Muscle layer of colon (tissue), 2 donors: ENCODE results near the gene MRPL43.

Experiments used
- H3K27ac ChIP-seq: one replicate; pipeline ENCODE4 v1.7.0; 2013; ENCODE audit warnings: low read depth, mild to moderate bottlenecking, low read length, moderate library complexity
- H3K27me3 ChIP-seq, 2 donors: one replicate each; pipeline ENCODE4 v1.7.0; 2013; ENCODE audit warnings: low read length in 2 of 2, mild to moderate bottlenecking in 2 of 2; ENCODE audit not compliant: insufficient read depth in 2 of 2, control insufficient read depth in 1 of 2
- H3K36me3 ChIP-seq: one replicate; pipeline ENCODE4 v1.7.0; 2013; ENCODE audit warnings: mild to moderate bottlenecking, low read length; ENCODE audit not compliant: insufficient read depth
- H3K4me1 ChIP-seq: one replicate; pipeline ENCODE4 v1.7.0; 2013; ENCODE audit warnings: mild to moderate bottlenecking, low read length; ENCODE audit not compliant: insufficient read depth
- H3K4me3 ChIP-seq, 2 donors: one replicate each; pipeline ENCODE4 v1.7.0; 2013; ENCODE audit warnings: low read length in 2 of 2, low read depth in 1 of 2, mild to moderate bottlenecking in 1 of 2, moderate library complexity in 1 of 2
- H3K9ac ChIP-seq: one replicate; pipeline ENCODE4 v1.7.0; 2013; ENCODE audit warnings: low read length
- H3K9me3 ChIP-seq: one replicate; pipeline ENCODE4 v1.7.0; 2013; ENCODE audit warnings: mild to moderate bottlenecking, low read length
- donor health status: abdominal sarcoma.
- donor health status: Adenocarcinoma of cecum.

The MRPL43 gene

DNA sequence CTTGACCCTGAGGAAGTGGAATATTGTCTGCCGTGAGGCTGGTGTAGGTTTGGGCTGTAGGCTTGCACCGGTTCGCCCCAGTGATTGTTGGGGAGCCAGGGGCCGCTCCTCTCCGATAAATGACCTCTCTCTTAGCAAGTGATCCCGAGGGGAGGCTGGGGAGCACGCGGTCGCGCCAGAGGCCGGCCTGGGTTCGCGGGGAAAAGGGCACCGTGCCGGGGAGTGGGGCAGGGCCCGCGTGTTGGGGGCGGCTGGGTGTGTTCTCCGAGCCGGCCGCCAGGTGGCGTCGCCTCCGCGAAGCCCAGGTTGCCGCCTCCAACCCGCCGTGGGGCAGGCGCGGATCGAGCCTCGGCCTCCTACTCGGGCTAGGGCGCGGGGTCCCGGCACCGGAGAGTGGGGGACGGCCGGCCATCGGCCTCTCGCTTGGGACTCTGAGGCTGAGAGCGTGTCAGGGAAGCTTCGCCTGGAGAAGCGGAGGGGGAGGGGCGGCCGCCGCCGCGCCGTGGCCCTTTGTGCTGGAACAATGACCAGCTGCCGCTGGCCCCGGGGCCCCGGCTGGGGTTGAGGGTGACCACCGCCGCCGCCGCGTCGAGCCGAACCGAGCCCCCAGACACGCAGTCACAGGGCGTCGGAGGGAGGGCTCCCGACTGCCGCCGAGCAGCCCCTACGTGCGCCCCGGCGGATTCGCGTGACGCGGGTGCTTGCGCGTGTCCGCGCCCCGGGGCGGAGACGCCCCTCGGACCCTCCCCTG, 11.9 kb upstream of the MRPL43 start:
- peaks cover 37% of the 10 kb centered on the region for H3K4me1 ChIP-seq

DNA sequence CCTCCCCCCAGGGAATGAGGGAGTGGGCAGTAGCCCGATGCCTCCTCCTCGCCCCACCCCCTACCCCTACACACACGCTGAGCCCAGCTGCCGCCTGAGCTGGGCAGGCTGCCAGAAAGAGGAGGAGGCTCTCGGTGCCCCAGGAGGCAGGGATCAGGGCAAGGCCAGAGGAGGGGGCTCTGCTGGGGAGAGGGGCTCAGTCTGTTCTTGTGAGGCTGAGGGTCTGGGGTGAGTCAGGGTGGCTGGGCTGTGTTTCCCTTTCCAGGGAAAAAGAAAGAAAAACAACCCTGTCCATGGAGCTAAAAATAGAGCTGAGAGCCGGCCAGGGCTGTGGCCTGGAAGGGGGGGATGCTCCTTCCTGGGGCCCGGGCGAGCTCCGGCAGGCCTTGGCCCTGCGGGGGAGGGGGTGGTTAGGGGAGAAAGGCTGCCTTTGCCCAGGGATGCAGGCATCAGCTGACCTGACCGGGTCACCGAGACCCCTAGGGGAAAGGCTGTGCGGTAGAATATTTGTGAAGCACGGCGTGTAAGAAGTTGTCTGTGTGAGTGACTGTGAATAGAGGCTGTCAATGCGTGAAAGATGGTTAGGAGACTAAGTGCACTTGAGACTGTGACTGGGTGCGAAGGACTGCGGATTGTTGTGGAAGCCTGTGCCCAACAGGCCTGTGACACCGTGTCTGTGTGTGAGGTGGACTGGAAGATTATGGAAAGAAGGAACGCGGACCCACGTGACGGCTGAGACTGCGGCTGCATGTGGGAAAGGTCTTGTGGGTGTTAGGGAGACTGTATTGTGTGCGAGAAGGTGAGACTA, 11.1 kb upstream of the MRPL43 start:
- Histone ChIP-seq H3K27me3 (no peaks in the 10 kb centered on the region), H3K4me1 (peaks cover 37% of the 10 kb centered on the region), H3K27ac (peak overlapping the region; percentile 98), H3K9me3 (no peaks in the 10 kb centered on the region), H3K4me3 (peak overlapping the region; percentile 68 to 90), H3K36me3 (peaks cover 15% of the 10 kb centered on the region), H3K9ac (peak overlapping the region; percentile 96)

More for the DNA sequence above, 11.9 kb upstream of the MRPL43 start:
- Histone ChIP-seq H3K9ac (peak overlapping the region; percentile 96), H3K4me3 (peak overlapping the region; percentile 68 to 90), H3K27ac (peak overlapping the region; percentile 98), H3K36me3 (peaks cover 17% of the 10 kb centered on the region), H3K27me3 (no peaks in the 10 kb centered on the region), H3K9me3 (no peaks in the 10 kb centered on the region)

DNA sequence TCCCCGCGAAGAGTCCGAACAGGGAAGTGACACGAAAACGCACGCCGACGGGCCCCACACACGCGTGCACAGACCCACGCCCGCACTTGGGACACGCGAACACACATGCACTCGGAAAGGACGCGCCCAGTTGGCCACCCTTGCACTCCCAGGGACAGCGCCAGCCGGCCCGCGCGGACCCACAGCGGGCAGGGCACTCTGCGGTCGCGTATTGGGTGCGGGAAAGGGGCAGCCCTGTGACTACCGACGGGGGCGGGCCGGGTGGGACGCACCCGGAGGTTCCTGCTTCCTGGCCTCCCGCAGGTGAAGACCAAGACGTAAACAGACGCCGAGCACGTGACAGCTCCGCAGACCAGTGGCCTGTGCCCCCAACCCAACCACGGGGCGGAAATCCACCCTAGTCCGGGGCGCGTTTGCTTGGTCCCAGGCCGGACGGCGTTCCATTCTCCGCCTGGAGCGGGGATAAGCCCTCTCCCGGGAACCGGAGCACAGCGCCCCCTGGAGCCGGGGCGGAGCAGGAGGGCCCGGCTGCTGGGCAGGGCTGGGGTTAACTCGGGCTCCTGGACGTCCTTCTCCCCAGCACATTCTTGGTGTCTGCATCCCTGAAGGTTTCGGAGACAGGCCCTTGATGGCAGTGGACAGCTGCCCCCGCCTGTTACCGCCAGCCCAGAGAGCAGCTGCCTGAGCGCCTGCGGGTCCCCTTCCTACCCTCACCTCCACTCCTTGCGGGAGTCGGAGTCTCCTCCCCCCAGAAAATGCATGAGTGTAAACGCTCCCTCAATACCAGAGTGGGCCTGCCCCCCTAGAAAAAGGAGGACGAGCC, 10.3 kb upstream of the MRPL43 start:
- H3K4me1 ChIP-seq: peaks cover 31% of the 10 kb centered on the region
- H3K27ac ChIP-seq: peak overlapping the region; percentile 98
- H3K36me3 ChIP-seq: peaks cover 10% of the 10 kb centered on the region
- H3K9me3 ChIP-seq: no peaks in the 10 kb centered on the region
- H3K9ac ChIP-seq: peak overlapping the region; percentile 96
- H3K27me3 ChIP-seq: no peaks in the 10 kb centered on the region
- H3K4me3 ChIP-seq: peak overlapping the region; percentile 68 to 90

- H3K9me3 ChIP-seq: no peaks in the 10 kb centered on the region
- H3K4me1 ChIP-seq: peaks cover 24% of the 10 kb centered on the region
- H3K27me3 ChIP-seq: no peaks in the 10 kb centered on the region
- no peak overlapping the region for H3K9ac ChIP-seq
- peaks cover 10% of the 10 kb centered on the region for H3K36me3 ChIP-seq
- peak overlapping the region; percentile 98 for H3K27ac ChIP-seq
- H3K4me3 ChIP-seq: peak overlapping the region; percentile 68 to 90
These were observed 9.5 kb upstream of the MRPL43 start for GRCh38 chr10:100996678-100997359.

GRCh38 chr10:100995181-100995580, 7.9 kb upstream of the MRPL43 start:
- H3K27ac ChIP-seq: no peak overlapping the region
- H3K4me3 ChIP-seq: no peak overlapping the region
- no peaks in the 10 kb centered on the region for H3K9me3 ChIP-seq
- peaks cover 10% of the 10 kb centered on the region for H3K4me1 ChIP-seq
- H3K9ac ChIP-seq: no peak overlapping the region
- peaks cover 23% of the 10 kb centered on the region for H3K36me3 ChIP-seq
- no peaks in the 10 kb centered on the region for H3K27me3 ChIP-seq

GRCh38 chr10:100993986-100994708, 6.8 kb upstream of the MRPL43 start:
- H3K4me3 ChIP-seq: no peak overlapping the region
- no peaks in the 10 kb centered on the region for H3K9me3 ChIP-seq
- peaks cover 31% of the 10 kb centered on the region for H3K36me3 ChIP-seq
- H3K27ac ChIP-seq: no peak overlapping the region
- H3K4me1 ChIP-seq: peaks cover 15% of the 10 kb centered on the region
- H3K27me3 ChIP-seq: no peaks in the 10 kb centered on the region
- no peak overlapping the region for H3K9ac ChIP-seq

DNA sequence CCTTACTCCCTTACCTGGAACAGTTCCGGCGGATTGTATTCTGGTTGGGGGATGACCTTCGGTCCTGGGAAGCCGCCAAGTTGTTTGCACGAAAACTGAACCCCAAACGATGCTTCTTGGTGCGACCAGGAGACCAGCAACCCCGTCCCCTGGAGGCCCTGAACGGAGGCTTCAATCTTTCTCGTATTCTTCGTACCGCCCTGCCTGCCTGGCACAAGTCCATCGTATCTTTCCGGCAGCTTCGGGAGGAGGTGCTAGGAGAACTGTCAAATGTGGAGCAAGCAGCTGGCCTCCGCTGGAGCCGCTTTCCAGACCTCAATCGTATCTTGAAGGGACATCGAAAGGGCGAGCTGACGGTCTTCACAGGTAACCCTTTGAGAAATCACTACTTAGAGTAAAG, 1.8 kb upstream of the MRPL43 start:
- Histone ChIP-seq H3K27me3 (no peaks in the 10 kb centered on the region), H3K36me3 (peaks cover 37% of the 10 kb centered on the region)

GRCh38 chr10:100988166-100988565, 869 bp upstream of the MRPL43 start:
- no peak overlapping the region for H3K9ac ChIP-seq

More for the DNA sequence above, 1.8 kb upstream of the MRPL43 start:
- Histone ChIP-seq H3K27ac (no peak overlapping the region), H3K9ac (no peak overlapping the region), H3K9me3 (no peaks in the 10 kb centered on the region), H3K4me3 (no peak overlapping the region), H3K4me1 (peaks cover 34% of the 10 kb centered on the region)

GRCh38 chr10:100987685-100988049, 370 bp upstream of the MRPL43 start:
- Histone ChIP-seq H3K4me3 (peak overlapping the region; percentile 87), H3K27ac (peak overlapping the region; percentile 69), H3K9me3 (no peaks in the 10 kb centered on the region), H3K4me1 (peaks cover 34% of the 10 kb centered on the region), H3K36me3 (peaks cover 27% of the 10 kb centered on the region), H3K9ac (peak overlapping the region; percentile 53), H3K27me3 (no peaks in the 10 kb centered on the region)

More at GRCh38 chr10:100988166-100988565, 869 bp upstream of the MRPL43 start:
- Histone ChIP-seq H3K4me1 (peaks cover 34% of the 10 kb centered on the region), H3K9me3 (no peaks in the 10 kb centered on the region), H3K27me3 (no peaks in the 10 kb centered on the region), H3K36me3 (peaks cover 29% of the 10 kb centered on the region), H3K4me3 (peak overlapping the region; percentile 87), H3K27ac (no peak overlapping the region)

GRCh38 chr10:100986623-100986951, 710 bp downstream of the MRPL43 start:
- H3K27me3 ChIP-seq: no peaks in the 10 kb centered on the region
- H3K27ac ChIP-seq: peak overlapping the region; percentile 86
- peaks cover 34% of the 10 kb centered on the region for H3K4me1 ChIP-seq
- peak overlapping the region; percentile 87 for H3K4me3 ChIP-seq
- peak overlapping the region; percentile 53 for H3K9ac ChIP-seq
- H3K36me3 ChIP-seq: peaks cover 27% of the 10 kb centered on the region
- H3K9me3 ChIP-seq: no peaks in the 10 kb centered on the region
